ENCODE results near the gene PTPRO. TPM values are rescaled to one million over a fixed set of nuclear protein-coding genes. Genes with fewer than 3 reads are reported as not detected.

The PTPRO gene
- total RNA-seq, 1 donor from 2014 or later, result 5.8 TPM

DNA sequence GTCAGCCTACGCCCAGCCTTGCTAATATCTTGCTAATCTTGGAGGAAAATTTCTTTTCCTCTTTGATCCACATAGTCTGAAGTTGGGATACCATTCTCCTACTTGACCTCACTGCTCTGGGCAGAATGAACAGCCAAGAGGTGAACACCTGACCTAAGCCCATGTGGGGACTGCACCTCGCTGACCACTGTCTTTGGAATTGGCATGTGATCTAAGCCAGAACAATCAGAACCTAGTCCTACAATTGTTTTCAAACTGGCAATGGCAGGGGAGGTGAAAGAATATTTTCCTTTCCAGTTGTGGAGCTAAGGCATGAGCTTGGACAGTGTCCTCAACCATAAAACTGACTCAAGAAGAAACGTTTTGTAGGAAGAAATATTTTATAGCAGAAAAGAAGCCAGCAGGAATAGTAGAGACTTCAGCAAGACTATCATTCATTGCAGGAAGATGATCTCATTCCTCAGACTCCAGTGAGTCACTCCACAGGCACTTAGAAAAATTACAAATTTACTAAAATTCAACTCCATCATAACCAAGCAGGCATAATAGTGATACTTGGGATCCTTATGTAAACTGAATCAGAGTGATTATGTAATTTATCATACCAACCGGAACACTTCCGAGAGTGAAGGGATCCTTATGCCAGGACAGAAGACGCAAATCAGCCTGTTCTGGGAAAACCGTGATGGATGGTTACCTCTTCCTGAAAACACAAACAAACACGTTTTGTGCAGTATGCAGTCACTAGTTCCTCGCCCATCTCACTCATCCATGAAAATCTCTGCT, 14.7 kb downstream of the PTPRO start:
- no peak overlapping the region for H3K27ac ChIP-seq
- H3K4me2 ChIP-seq, result no peak overlapping the region
- H2AFZ ChIP-seq (replicated peaks), result no peak overlapping the region
- Mint-ChIP-seq H3K27me3 (ENCODE audit: insufficient read depth, low read depth) (peaks cover 2% of the 10 kb centered on the region), H3K4me1 (no peaks in the 10 kb centered on the region), H3K4me3 (no peak overlapping the region), H3K27ac (no peak overlapping the region), H3K36me3 (no peaks in the 10 kb centered on the region), H3K9me3 (no peaks in the 10 kb centered on the region)
- no peaks in the 10 kb centered on the region for H3F3A ChIP-seq (ENCODE audit: low read depth)
- peaks cover 21% of the 10 kb centered on the region for H3K27me3 ChIP-seq
- no peak overlapping the region for H3K9ac ChIP-seq
- no peaks in the 10 kb centered on the region for H4K20me1 ChIP-seq (ENCODE audit: low read depth)
- DNase-seq (ENCODE audit: low spot score), result no peak
- no peaks in the 10 kb centered on the region for H3K9me3 ChIP-seq (ENCODE audit: low read depth)
- H3K36me3 ChIP-seq, result no peaks in the 10 kb centered on the region
- H3K79me2 ChIP-seq (ENCODE audit: low read depth), result no peaks in the 10 kb centered on the region
- H3K4me3 ChIP-seq, result no peak overlapping the region
- TF ChIP-seq EZH2 (IDR thresholded peaks at IDR 0.05), result no peak
- TF ChIP-seq, protein P1, sequence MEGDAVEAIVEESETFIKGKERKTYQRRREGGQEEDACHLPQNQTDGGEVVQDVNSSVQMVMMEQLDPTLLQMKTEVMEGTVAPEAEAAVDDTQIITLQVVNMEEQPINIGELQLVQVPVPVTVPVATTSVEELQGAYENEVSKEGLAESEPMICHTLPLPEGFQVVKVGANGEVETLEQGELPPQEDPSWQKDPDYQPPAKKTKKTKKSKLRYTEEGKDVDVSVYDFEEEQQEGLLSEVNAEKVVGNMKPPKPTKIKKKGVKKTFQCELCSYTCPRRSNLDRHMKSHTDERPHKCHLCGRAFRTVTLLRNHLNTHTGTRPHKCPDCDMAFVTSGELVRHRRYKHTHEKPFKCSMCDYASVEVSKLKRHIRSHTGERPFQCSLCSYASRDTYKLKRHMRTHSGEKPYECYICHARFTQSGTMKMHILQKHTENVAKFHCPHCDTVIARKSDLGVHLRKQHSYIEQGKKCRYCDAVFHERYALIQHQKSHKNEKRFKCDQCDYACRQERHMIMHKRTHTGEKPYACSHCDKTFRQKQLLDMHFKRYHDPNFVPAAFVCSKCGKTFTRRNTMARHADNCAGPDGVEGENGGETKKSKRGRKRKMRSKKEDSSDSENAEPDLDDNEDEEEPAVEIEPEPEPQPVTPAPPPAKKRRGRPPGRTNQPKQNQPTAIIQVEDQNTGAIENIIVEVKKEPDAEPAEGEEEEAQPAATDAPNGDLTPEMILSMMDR (IDR thresholded peaks at IDR 0.05), result no peak
- TF ChIP-seq EZH2phosphoT487 (IDR thresholded peaks at IDR 0.05), result no peak
- no peaks in the 10 kb centered on the region for H3K4me1 ChIP-seq

GRCh38 chr12:15341371-15341770, 19.1 kb downstream of the PTPRO start:
- Mint-ChIP-seq H3K4me1 (no peaks in the 10 kb centered on the region), H3K36me3 (no peaks in the 10 kb centered on the region), H3K9me3 (no peaks in the 10 kb centered on the region), H3K27me3 (ENCODE audit: insufficient read depth, low read depth) (peaks cover 2% of the 10 kb centered on the region), H3K27ac (no peak overlapping the region), H3K4me3 (no peak overlapping the region)
- Histone ChIP-seq H3K4me3 (no peak overlapping the region), H4K20me1 (ENCODE audit: low read depth) (no peaks in the 10 kb centered on the region), H3K4me1 (no peaks in the 10 kb centered on the region), H3F3A (ENCODE audit: low read depth) (no peaks in the 10 kb centered on the region), H3K9ac (no peak overlapping the region), H3K27me3 (peaks cover 21% of the 10 kb centered on the region), H3K79me2 (ENCODE audit: low read depth) (no peaks in the 10 kb centered on the region), H3K4me2 (no peak overlapping the region), H3K27ac (no peak overlapping the region), H3K9me3 (ENCODE audit: low read depth) (no peaks in the 10 kb centered on the region), H2AFZ (replicated peaks) (no peak overlapping the region), H3K36me3 (no peaks in the 10 kb centered on the region)
- TF ChIP-seq EZH2 (IDR thresholded peaks at IDR 0.05) (no peak), EZH2phosphoT487 (IDR thresholded peaks at IDR 0.05) (no peak)
- TF ChIP-seq, protein P1 (IDR thresholded peaks at IDR 0.05), result no peak
- no peak for DNase-seq (ENCODE audit: low spot score)

DNA sequence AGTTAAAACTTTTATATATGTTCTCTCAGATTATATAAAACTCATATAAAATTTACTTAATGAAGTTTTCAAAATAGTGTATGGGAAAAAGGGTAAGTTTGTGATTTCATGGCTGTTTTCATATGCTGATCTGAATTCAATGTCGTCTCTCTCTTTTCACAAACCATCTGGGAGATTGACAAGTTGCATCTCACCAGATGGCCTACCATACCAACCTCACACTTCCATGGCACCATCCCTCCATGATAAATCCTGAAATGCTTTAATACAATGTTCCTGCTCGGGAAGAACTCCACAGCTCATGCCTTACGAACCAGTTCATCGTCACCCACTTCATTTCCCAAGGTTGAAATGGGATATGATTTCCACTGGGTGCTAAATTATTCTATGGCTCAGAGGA, 22.3 kb downstream of the PTPRO start:
- Histone ChIP-seq H3K27ac (no peak overlapping the region), H2AFZ (replicated peaks) (no peak overlapping the region), H3K4me3 (no peak overlapping the region), H3K27me3 (peaks cover 11% of the 10 kb centered on the region), H3K4me2 (no peak overlapping the region), H3F3A (ENCODE audit: low read depth) (no peaks in the 10 kb centered on the region), H3K9ac (no peak overlapping the region), H4K20me1 (ENCODE audit: low read depth) (no peaks in the 10 kb centered on the region), H3K4me1 (no peaks in the 10 kb centered on the region), H3K9me3 (ENCODE audit: low read depth) (no peaks in the 10 kb centered on the region), H3K36me3 (no peaks in the 10 kb centered on the region), H3K79me2 (ENCODE audit: low read depth) (no peaks in the 10 kb centered on the region)
- Mint-ChIP-seq H3K4me3 (no peak overlapping the region), H3K27ac (no peak overlapping the region), H3K27me3 (ENCODE audit: insufficient read depth, low read depth) (no peaks in the 10 kb centered on the region), H3K9me3 (no peaks in the 10 kb centered on the region), H3K4me1 (peaks cover 1% of the 10 kb centered on the region), H3K36me3 (no peaks in the 10 kb centered on the region)
- no peak for DNase-seq (ENCODE audit: low spot score)
- TF ChIP-seq EZH2 (IDR thresholded peaks at IDR 0.05) (no peak), EZH2phosphoT487 (IDR thresholded peaks at IDR 0.05) (no peak)
- TF ChIP-seq, protein P1 (IDR thresholded peaks at IDR 0.05), result no peak
